OCI-LY7 (cell line): ENCODE results near the gene ZNF609. TPM values are rescaled to one million over a fixed set of nuclear protein-coding genes. Genes with fewer than 3 reads are reported as not detected.

Experiments used
- BruUV-seq: library from RNA; stranded (reverse); fragments of 400-500 nt; replicated peaks from 2 replicates; lab custom pipeline; 2021; lab: Mats Ljungman, UMichigan
- CTCF ChIA-PET: fragments of 300-600 bp; sonication (Branson Sonifier 250); formaldehyde crosslinking; loops from one replicate; lab custom pipeline; 2022; ENCODE audit warnings: antibody characterized with exemption; ENCODE audit not compliant: unreplicated experiment; lab: Charles Lee
- POLR2A ChIA-PET: fragments of 300-600 bp; sonication (Branson Sonifier 250); formaldehyde crosslinking; loops from one replicate; lab custom pipeline; 2022; ENCODE audit warnings: antibody characterized with exemption; lab: Charles Lee
- DNase-seq: peaks from one replicate; pipeline ENCODE4 v3.0.0-alpha.2; 2015; ENCODE audit warnings: low spot score
- H2AFZ ChIP-seq: fragments of 200-600 bp; sonication (generic), shearing (Covaris generic); 2 replicates; pipeline ENCODE4 v1.6.1; 2014; ENCODE audit warnings: mild to moderate bottlenecking, antibody characterized with exemption, low read length, moderate library complexity
- H3K27ac ChIP-seq: fragments of 200-600 bp; sonication (generic); 2 replicates; pipeline ENCODE4 v1.5.1; 2014; ENCODE audit warnings: mixed run types, low read depth, mild to moderate bottlenecking, moderate library complexity, low read length, inconsistent platforms; ENCODE audit not compliant: poor library complexity, severe bottlenecking
- H3K36me3 ChIP-seq: fragments of 200-600 bp; sonication (generic); 2 replicates; pipeline ENCODE4 v1.6.1; 2014; ENCODE audit warnings: mild to moderate bottlenecking, antibody characterized with exemption, low read length, moderate library complexity, mixed read lengths; ENCODE audit not compliant: insufficient read depth
- H3K4me1 ChIP-seq: fragments of 200-600 bp; sonication (generic); 2 replicates; pipeline ENCODE4 v1.5.1; 2014; ENCODE audit warnings: mild to moderate bottlenecking, low read length; ENCODE audit not compliant: insufficient read depth, poor library complexity, severe bottlenecking
- H3K4me2 ChIP-seq: fragments of 200-600 bp; sonication (generic); 2 replicates; pipeline ENCODE4 v1.6.1; 2014; ENCODE audit warnings: mild to moderate bottlenecking, low read length
- H3K4me3 ChIP-seq: fragments of 200-600 bp; sonication (generic); 2 replicates; pipeline ENCODE4 v1.5.1; 2014; ENCODE audit warnings: mild to moderate bottlenecking, low read depth, low read length; ENCODE audit not compliant: poor library complexity, severe bottlenecking
- H3K79me2 ChIP-seq: fragments of 200-600 bp; sonication (generic); 2 replicates; pipeline ENCODE4 v1.6.1; 2016; ENCODE audit warnings: low read depth, mild to moderate bottlenecking, low read length, moderate library complexity, mixed read lengths; ENCODE audit not compliant: insufficient read depth
- H3K9me2 ChIP-seq: fragments of 200-600 bp; sonication (generic); 2 replicates; pipeline ENCODE4 v1.6.1; 2016; ENCODE audit warnings: mild to moderate bottlenecking, low read length, mixed read lengths; ENCODE audit not compliant: insufficient read depth
- H3K9me3 ChIP-seq: fragments of 200-600 bp; sonication (generic); 2 replicates; pipeline ENCODE4 v1.6.1; 2014; ENCODE audit warnings: mild to moderate bottlenecking, mixed run types, low read length, mixed read lengths
- H4K20me1 ChIP-seq: fragments of 200-600 bp; sonication (generic); 2 replicates; pipeline ENCODE4 v1.6.1; 2014; ENCODE audit warnings: mild to moderate bottlenecking, antibody characterized with exemption, low read length, moderate library complexity, mixed read lengths; ENCODE audit not compliant: insufficient read depth
- EZH2phosphoT487 ChIP-seq: fragments of 200-600 bp; sonication (generic); IDR thresholded peaks from 2 replicates; pipeline ENCODE4 v1.6.1; 2018; ENCODE audit warnings: low read depth, borderline replicate concordance, mild to moderate bottlenecking, mixed run types, antibody characterized with exemption, low read length, moderate library complexity, mixed read lengths
- intact Hi-C: fragments of 100-400 bp; cut with micrococcal nuclease; formaldehyde crosslinking; loops from one replicate; pipeline ENCODE4 v1.10.0; 2022; ENCODE audit not compliant: unreplicated experiment
- total RNA-seq, 2 experiments: library from RNA; depleted of rRNA in 1 of 2; stranded (reverse); fragments of >200 nt in 1 of 2; shearing (Covaris generic) in 1 of 2; gene quantifications; 2 replicates each; pipeline ENCODE4 v1.2.3, GENCODE V29; 2014 to 2022
- TF ChIP-seq, protein P1 (sequence below): fragments of 200-600 bp; sonication (generic); conservative IDR thresholded peaks from 2 replicates; pipeline ENCODE4 v1.5.1; 2014; ENCODE audit warnings: mild to moderate bottlenecking, antibody characterized with exemption, low read length, moderate library complexity, mixed read lengths

ZNF609 gene
- total RNA-seq, 2 experiments from 2014 or later, result 17.2 to 35.1 TPM

- no TSS peak for BruUV-seq
- DNase-seq, result no peak
- POLR2A ChIA-PET, result interaction anchor here (0.5 kb wide), 1 partner anchor 14 kb away, joined by 3 read pairs; no protein-coding TSS in a partner anchor
Observed at GRCh38 chr15:64716452-64716851, 256.1 kb downstream of the ZNF609 start.

GRCh38 chr15:64717130-64717529 lies 256.8 kb downstream of the ZNF609 start:
- no peaks in the 10 kb centered on the region for H3K9me2 ChIP-seq
- H3K4me2 ChIP-seq, result no peak overlapping the region
- ChIA-PET POLR2A (interaction anchor here (0.5 kb wide), 1 partner anchor 15 kb away, joined by 3 read pairs; no protein-coding TSS in a partner anchor), CTCF (no interaction called here)
- no peak overlapping the region for H2AFZ ChIP-seq
- H3K79me2 ChIP-seq, result no peaks in the 10 kb centered on the region
- intact Hi-C loops, result no loop called here
- H4K20me1 ChIP-seq, result no peaks in the 10 kb centered on the region
- no peak for DNase-seq
- TF ChIP-seq EZH2phosphoT487, result no peak
- H3K9me3 ChIP-seq, result no peaks in the 10 kb centered on the region
- BruUV-seq, result no TSS peak
- no peaks in the 10 kb centered on the region for H3K36me3 ChIP-seq
- H3K4me1 ChIP-seq, result no peaks in the 10 kb centered on the region
- no peak overlapping the region for H3K4me3 ChIP-seq
- no peak overlapping the region for H3K27ac ChIP-seq

More at GRCh38 chr15:64716452-64716851, 256.1 kb downstream of the ZNF609 start:
- Histone ChIP-seq H3K4me2 (no peak overlapping the region), H3K4me3 (no peak overlapping the region), H3K9me2 (no peaks in the 10 kb centered on the region), H3K4me1 (no peaks in the 10 kb centered on the region), H3K27ac (no peak overlapping the region), H3K9me3 (no peaks in the 10 kb centered on the region), H2AFZ (no peak overlapping the region), H3K36me3 (no peaks in the 10 kb centered on the region), H3K79me2 (no peaks in the 10 kb centered on the region), H4K20me1 (no peaks in the 10 kb centered on the region)
- intact Hi-C loops, result no loop called here
- CTCF ChIA-PET, result no interaction called here
- TF ChIP-seq, protein P1, sequence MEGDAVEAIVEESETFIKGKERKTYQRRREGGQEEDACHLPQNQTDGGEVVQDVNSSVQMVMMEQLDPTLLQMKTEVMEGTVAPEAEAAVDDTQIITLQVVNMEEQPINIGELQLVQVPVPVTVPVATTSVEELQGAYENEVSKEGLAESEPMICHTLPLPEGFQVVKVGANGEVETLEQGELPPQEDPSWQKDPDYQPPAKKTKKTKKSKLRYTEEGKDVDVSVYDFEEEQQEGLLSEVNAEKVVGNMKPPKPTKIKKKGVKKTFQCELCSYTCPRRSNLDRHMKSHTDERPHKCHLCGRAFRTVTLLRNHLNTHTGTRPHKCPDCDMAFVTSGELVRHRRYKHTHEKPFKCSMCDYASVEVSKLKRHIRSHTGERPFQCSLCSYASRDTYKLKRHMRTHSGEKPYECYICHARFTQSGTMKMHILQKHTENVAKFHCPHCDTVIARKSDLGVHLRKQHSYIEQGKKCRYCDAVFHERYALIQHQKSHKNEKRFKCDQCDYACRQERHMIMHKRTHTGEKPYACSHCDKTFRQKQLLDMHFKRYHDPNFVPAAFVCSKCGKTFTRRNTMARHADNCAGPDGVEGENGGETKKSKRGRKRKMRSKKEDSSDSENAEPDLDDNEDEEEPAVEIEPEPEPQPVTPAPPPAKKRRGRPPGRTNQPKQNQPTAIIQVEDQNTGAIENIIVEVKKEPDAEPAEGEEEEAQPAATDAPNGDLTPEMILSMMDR, result no peak
- no peak for TF ChIP-seq EZH2phosphoT487

- no peak overlapping the region for H2AFZ ChIP-seq
- H3K36me3 ChIP-seq, result no peaks in the 10 kb centered on the region
- CTCF ChIA-PET, result no interaction called here
- H4K20me1 ChIP-seq, result no peaks in the 10 kb centered on the region
- intact Hi-C loops, result no loop called here
- H3K4me2 ChIP-seq, result no peak overlapping the region
- DNase-seq, result no peak
- no peaks in the 10 kb centered on the region for H3K9me3 ChIP-seq
- H3K4me1 ChIP-seq, result no peaks in the 10 kb centered on the region
- H3K79me2 ChIP-seq, result no peaks in the 10 kb centered on the region
- POLR2A ChIA-PET, result no interaction called here
- no TSS peak for BruUV-seq
- H3K9me2 ChIP-seq, result no peaks in the 10 kb centered on the region
- no peak overlapping the region for H3K27ac ChIP-seq
- H3K4me3 ChIP-seq, result no peak overlapping the region
- TF ChIP-seq, protein P1, result no peak
Observed at GRCh38 chr15:64717735-64718495, 257.5 kb downstream of the ZNF609 start.
